Fibroblast of skin of right biceps (primary cell): ENCODE results near the gene GRID1.

Experiments
- DNase-seq: peaks from one replicate; pipeline ENCODE4 v3.0.0-alpha.2; 2013

The GRID1 gene

DNA sequence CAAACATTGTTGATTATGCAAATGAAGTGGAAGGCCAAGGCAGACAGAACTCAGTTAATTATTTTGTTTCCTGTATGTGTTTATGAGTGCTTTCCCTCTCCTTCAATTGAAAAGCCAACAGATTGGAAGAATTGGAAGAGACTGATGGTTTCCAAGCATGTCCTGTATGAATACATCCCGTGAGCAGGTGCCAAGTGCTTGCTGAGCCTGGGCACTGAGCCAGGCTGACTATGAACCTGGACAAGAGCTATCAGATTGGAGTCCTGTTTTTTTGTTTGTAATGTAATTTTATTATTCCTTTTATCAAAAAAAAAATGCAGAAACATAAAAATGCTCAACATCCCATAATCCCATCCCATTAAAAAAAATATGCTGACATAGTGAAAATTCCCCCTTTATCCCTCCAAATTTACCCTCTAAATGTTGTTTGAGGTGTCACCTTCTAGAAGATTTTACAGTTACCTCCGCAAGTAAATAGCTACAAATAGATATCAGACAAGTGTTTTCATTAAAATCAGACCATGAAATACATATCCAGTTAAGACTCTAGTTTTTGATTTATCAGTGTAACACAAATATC lies 449.5 kb downstream of the GRID1 start:
- DNase-seq = no peak

DNA sequence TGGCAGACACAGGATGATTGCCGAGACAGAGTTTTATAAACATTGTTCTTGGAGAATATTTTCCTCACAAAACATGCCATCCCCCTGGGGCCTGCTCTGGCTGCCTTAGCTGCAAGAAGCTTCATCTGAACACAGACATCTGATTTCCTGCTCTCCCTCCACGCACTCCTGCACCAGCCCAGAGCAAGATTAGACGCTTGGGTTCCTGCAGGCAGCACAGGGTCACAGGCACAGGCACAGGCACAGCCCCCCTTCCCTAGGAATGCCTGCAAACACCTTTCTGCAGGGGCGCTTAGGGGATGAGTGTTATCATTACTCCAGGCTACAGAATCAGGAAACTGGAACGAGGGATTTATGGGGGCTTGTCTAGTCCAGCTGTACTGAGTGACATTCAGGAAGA lies 450.3 kb downstream of the GRID1 start:
- no peak for DNase-seq

DNA sequence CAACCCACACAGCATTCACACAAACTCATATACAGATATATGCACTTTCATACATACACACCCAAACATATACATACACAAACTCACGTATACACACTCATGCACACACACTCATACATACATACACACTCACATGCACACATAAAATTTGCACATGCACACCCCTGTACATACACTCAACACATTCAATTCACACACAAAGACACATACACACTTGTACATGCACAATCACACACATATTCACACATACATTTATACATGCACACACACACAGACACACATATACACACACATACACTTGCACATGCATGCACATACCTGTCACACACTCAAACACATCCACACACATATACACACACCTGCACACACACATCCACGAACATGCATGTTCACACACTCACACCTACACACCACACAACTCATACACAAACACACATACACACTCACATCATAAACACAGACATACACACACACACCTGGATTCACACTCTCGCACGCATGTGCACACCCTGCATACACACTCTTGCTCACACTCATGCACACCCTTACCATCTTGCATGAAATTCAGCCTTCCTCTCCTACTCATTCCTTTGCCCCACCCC lies 451.2 kb downstream of the GRID1 start:
- DNase-seq = no peak

- DNase-seq = no peak
Observed at GRCh38 chr10:85914720-85915119, 451.9 kb downstream of the GRID1 start.

GRCh38 chr10:85908462-85908861 lies 458.1 kb downstream of the GRID1 start:
- DNase-seq = no peak

GRCh38 chr10:85902051-85902450 lies 464.5 kb downstream of the GRID1 start:
- DNase-seq = no peak

DNA sequence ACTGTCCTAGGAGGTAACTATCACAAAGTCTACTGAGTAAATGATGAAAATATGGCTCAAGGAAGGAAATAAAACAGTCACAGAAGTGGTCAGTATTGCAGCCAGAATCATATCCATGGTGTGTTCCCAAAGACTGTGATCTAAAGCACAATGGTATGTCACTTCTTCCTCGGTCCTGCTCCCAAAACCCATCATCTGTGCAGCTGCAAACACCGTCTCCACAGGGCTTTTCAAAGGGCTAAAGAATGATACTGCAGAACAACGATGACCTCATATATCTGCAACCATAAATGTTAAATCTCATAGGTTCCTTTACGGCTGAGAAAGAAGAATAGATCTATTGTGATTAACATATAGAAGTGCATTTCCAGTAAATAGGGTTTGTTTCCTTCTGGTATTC lies 465.0 kb downstream of the GRID1 start:
- no peak for DNase-seq

DNA sequence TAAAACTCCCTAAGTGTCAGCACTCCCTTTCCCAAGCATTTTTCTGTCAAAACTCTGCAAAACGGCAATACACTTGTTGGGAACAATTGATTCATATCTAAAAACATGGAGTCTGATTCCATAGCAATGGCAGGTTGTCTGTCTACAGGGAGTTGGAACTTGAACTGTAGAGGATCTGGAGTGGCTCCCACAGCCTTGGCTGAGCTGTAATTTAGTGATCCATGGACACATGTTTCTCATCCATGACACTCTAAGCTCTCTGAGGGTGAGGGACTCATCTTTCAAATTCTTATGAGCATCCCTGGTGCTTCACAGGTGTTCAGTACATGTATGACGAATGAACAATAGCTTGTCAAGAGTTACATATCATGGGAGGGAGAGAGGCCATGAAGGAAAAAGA lies 466.1 kb downstream of the GRID1 start:
- DNase-seq = no peak

- DNase-seq = no peak
Observed at GRCh38 chr10:85900061-85900460, 466.5 kb downstream of the GRID1 start.

DNA sequence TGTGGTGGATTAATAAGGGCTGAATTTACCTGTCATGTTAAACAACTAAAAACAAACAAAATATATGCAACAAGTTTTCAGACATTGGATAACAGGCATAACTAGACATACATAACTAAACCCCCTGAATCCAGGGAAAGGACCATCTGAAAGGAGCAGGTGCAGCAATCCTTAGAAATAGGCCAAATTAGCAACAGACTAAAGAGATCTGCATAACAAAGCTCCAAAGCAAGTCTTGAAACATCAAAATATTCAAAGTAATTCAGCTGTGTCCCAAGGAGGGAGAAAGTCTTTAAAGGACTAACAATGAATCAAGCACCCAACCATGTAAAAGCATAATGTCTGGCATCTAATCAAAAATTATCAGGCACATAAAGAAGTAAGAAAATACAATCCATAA lies 475.1 kb downstream of the GRID1 start:
- DNase-seq = no peak

GRCh38 chr10:85888559-85888958 lies 478.0 kb downstream of the GRID1 start:
- no peak for DNase-seq

DNA sequence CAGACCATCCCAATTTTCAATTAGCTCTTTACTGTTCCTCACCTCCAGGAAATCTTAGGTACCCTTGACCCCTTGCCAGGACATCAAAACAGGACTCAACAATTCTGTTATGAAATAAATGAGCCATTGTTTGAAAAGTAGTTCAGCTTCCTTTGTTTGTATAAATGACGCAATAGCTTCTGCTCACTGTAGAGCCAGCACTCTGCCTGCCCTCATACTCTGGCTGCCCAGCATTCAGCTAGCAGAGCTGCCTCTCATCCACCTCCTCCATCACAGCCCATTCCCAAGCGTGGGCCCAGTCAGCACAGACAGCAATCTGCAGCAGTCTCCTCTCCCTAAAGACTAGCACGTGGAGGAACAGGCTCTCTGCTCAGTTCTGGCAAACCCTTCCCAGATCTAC lies 478.6 kb downstream of the GRID1 start:
- DNase-seq = no peak

- DNase-seq = no peak
Observed at GRCh38 chr10:85874208-85874607, 492.4 kb downstream of the GRID1 start.

GRCh38 chr10:85873063-85873462 lies 493.5 kb downstream of the GRID1 start:
- DNase-seq = no peak

- no peak for DNase-seq
Observed at GRCh38 chr10:85868627-85869499, 497.7 kb downstream of the GRID1 start.

DNA sequence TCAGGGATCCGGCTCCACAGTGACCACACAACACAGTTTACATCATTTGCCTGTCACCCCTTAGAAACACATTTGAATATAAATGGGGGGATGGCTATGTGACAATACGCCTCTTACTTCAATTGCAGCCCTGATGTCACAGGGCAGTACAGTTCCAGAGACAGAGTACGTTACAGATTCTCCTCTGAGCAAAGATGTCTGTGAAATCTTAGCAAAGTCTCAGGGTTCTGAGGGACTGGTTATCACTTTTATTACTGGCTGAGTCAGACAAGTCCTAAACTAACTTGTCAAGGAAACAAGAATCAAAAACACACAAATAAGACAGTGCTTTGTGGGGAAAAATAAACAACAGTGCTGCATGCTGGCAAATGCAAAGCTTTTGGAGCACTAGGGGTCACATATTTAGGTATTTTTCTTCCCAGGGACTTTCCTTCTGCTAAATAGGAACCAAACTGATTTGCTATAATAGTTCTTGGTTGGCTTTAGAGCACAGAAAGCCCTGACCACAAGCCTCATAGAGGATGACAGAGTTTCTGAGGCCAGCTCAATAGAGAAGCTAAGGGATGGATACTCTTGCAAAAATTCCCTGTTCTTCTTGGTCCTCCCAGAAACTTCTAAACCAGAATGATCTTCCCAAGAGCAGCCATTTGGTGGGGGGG lies 501.6 kb downstream of the GRID1 start:
- no peak for DNase-seq

- no peak for DNase-seq
Observed at GRCh38 chr10:85864173-85864549, 502.4 kb downstream of the GRID1 start.

DNA sequence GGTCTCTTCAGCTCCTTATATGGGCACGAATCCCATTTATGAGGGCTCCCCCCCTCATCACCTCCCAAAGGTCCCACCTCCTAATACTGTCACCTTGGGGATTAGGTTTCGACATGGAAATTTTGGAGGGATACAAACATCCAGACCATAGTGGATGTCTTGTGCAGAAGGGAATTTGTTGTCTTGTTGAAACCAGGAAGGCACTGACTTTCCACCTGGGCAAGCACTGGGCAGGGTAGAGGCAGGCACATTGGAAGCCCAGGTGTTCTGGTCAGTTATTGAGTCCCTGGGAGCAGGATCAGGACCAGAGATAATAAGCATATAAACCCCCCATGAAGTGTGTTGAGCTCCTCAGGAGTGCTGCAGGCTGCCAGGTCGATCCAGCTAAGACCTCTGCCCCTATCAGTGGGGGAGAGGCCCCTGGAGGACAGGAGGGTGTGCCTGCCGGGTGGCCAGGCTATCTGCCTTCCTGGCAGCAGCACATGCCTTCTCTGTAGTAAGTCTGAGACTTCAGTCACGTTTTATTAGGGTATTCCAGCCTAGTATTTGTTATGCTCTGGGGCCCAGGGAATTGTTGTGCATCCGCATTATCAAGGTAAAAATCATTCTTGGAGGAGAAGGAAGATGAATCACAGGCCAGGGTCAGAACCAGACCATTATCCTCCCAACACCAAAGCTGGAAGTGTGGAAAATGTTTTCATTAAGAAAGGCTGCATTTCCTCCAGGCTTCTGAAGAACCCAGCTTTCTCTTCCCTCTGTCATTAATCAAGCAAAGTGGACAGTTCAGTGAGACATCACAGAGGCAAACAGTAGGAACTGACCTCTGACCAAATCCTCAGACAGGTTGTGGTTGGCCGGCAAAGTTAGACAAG lies 503.1 kb downstream of the GRID1 start:
- DNase-seq = no peak

GRCh38 chr10:85862771-85863170 lies 503.8 kb downstream of the GRID1 start:
- no peak for DNase-seq

DNA sequence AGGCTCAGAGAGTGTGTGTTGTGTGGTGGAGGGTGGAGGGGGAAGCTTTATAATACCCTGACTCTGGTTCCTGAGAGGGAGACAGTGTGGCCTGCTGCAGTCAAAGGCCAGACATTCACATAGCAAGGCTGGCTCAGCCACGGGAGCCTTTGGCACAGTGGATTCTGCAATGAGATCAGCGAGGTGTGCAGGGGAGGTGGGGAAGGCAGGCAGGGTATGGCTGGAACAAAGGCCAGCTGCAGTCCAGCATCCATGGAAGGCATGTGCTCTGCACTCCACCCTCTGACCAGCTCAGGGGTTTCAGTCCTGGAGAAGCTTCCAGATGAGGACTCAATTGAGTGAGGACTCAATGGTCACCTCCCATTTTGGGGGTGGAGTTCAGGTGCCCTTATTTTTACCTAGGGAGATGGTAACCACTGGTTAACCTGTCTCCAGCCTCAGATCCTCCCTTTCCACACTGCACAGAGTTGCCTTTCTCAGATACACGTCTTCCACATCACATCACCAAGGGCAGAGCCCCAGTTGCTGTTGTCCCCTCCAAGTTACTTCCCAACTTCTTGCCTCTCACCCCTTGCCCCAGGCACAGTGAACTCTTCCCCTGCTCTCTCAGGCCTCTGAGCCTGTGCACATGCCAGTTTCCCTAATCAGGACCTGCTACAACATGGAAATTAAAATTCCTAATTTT lies 504.9 kb downstream of the GRID1 start:
- no peak for DNase-seq

GRCh38 chr10:85859859-85860258 lies 506.7 kb downstream of the GRID1 start:
- DNase-seq = no peak
